ENCODE results near the gene CTNNBIP1.

CTNNBIP1 gene

DNA sequence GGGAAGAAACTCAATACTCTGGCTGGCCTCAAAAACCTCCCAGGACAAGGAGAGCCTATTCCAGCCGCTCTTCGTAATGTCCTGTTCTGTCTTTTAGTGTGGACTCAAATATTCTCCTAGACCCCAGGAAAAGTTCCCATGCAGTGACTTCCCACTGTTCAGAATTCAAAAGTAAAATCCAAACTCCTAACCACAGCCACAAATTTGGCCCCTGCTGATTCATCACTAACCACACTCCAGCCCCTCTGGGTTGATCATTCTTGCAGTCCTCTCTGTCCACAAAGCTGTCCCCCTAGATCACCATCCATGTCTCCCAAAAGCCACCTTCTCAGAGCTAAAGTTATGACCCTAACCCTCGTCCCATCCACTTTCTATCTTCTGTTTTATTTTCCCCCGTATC lies 5.1 kb downstream of the CTNNBIP1 start:
- Histone ChIP-seq H3K9ac (ENCODE audit: low read depth in 1 of 2, low read length in 2 of 2) (no peak overlapping the region), H3K4me1 (ENCODE audit: control insufficient read depth in 2 of 2, insufficient read depth in 2 of 2, low read length in 2 of 2) (peaks cover 28% of the 10 kb centered on the region in 2 donors), H3K27me3 (ENCODE audit: control insufficient read depth in 2 of 2, insufficient read depth in 2 of 2, low read length in 2 of 2) (no peaks in the 10 kb centered on the region), H3K9me3 (ENCODE audit: control insufficient read depth in 2 of 2, low read length in 2 of 2) (no peaks in the 10 kb centered on the region), H3K36me3 (ENCODE audit: control insufficient read depth in 2 of 2, insufficient read depth in 2 of 2, low read length in 2 of 2) (no peaks in the 10 kb centered on the region), H3K4me3 (ENCODE audit: low read length in 2 of 2) (no peak overlapping the region), H3K27ac (ENCODE audit: low read depth in 2 of 2, low read length in 2 of 2) (no peak overlapping the region)

DNA sequence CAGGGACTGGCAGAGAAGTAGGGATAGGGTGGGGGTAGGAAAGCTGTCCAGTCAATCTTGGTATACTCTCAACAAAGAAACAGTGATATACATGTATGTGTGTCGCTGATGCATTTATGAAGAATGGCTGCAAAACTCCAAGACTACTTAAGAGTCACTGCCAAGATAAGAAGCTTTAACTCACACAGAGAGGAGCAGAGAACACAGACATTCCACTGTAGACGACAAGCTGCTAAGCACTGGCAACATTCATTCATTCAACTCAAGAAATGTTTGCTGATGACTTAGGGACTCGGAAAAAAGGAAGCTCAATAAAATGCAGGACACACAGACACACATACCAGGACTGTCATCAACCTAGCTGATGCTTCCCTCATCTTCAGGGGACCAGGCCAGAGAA lies 5.5 kb downstream of the CTNNBIP1 start:
- H3K9ac ChIP-seq (ENCODE audit: low read depth in 1 of 2, low read length in 2 of 2), result no peak overlapping the region
- H3K4me1 ChIP-seq (ENCODE audit: control insufficient read depth in 2 of 2, insufficient read depth in 2 of 2, low read length in 2 of 2), result peaks cover 29 to 30% of the 10 kb centered on the region in 2 donors
- H3K27ac ChIP-seq (ENCODE audit: low read depth in 2 of 2, low read length in 2 of 2), result no peak overlapping the region
- H3K27me3 ChIP-seq (ENCODE audit: control insufficient read depth in 2 of 2, insufficient read depth in 2 of 2, low read length in 2 of 2), result no peaks in the 10 kb centered on the region
- no peaks in the 10 kb centered on the region for H3K9me3 ChIP-seq (ENCODE audit: control insufficient read depth in 2 of 2, low read length in 2 of 2)
- no peaks in the 10 kb centered on the region for H3K36me3 ChIP-seq (ENCODE audit: control insufficient read depth in 2 of 2, insufficient read depth in 2 of 2, low read length in 2 of 2)
- no peak overlapping the region for H3K4me3 ChIP-seq (ENCODE audit: low read length in 2 of 2)

DNA sequence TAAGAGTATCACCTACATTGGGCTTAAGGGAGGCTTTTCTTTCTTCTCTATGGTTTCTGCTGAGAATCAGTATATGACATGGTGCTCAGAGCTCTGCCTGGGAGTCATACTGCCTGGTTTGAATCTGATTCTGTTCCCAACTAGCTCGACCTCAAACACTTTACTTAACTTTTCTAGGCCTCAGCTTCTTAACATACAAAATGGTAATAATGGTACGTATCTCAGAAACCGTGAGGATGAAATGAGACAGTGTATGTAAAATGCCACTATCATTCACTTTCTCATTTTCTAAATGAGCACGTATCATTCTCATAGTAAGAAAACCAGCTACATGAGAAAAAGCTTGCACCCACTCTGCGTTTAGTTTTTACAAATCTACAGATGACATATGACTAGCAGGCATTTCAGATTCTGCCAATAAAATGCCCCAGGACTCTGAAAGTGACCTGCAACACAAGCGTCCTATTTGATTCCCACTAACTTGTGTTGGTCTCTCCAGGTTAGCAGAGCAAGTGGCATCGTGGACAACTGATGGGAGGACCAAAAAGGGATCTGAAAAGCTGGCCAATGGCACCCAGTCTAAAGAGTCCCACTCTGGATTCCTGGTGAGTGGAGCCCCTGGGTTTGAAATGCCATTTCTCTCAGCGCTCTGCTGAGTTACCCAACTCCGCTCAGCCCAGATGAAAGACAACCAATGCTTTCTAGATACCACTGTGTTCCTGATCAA lies 6.1 kb downstream of the CTNNBIP1 start:
- H3K9me3 ChIP-seq (ENCODE audit: control insufficient read depth in 2 of 2, low read length in 2 of 2), result no peaks in the 10 kb centered on the region
- no peak overlapping the region for H3K9ac ChIP-seq (ENCODE audit: low read depth in 1 of 2, low read length in 2 of 2)
- H3K4me3 ChIP-seq (ENCODE audit: low read length in 2 of 2), result no peak overlapping the region
- H3K36me3 ChIP-seq (ENCODE audit: control insufficient read depth in 2 of 2, insufficient read depth in 2 of 2, low read length in 2 of 2), result no peaks in the 10 kb centered on the region
- no peaks in the 10 kb centered on the region for H3K27me3 ChIP-seq (ENCODE audit: control insufficient read depth in 2 of 2, insufficient read depth in 2 of 2, low read length in 2 of 2)
- no peak overlapping the region for H3K27ac ChIP-seq (ENCODE audit: low read depth in 2 of 2, low read length in 2 of 2)
- H3K4me1 ChIP-seq (ENCODE audit: control insufficient read depth in 2 of 2, insufficient read depth in 2 of 2, low read length in 2 of 2), result peaks cover 24% of the 10 kb centered on the region in 2 donors

DNA sequence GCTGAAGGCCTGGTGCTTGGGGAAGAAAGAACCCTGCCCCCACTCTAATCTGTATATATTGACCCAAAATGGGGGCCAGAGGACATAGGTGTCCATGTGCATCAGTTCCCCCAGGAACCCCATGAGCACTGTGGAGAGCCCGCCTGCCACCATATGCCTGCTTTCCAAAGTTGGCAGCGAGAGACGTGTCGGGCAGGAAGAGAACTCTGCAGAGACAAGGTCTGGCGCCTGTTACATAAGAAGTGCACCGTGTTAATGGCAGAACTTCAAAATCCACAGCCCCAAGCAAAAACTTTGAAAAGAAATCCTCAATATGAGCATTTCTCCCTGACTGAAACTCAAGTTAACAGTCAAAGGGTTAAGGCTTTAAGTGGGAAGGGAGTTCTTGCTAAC lies 8.0 kb downstream of the CTNNBIP1 start:
- H3K4me1 ChIP-seq (ENCODE audit: control insufficient read depth in 2 of 2, insufficient read depth in 2 of 2, low read length in 2 of 2), result peaks cover 20 to 21% of the 10 kb centered on the region in 2 donors
- no peaks in the 10 kb centered on the region for H3K36me3 ChIP-seq (ENCODE audit: control insufficient read depth in 2 of 2, insufficient read depth in 2 of 2, low read length in 2 of 2)
- H3K4me3 ChIP-seq (ENCODE audit: low read length in 2 of 2), result no peak overlapping the region
- H3K9me3 ChIP-seq (ENCODE audit: control insufficient read depth in 2 of 2, low read length in 2 of 2), result no peaks in the 10 kb centered on the region
- no peak overlapping the region for H3K27ac ChIP-seq (ENCODE audit: low read depth in 2 of 2, low read length in 2 of 2)
- H3K27me3 ChIP-seq (ENCODE audit: control insufficient read depth in 2 of 2, insufficient read depth in 2 of 2, low read length in 2 of 2), result no peaks in the 10 kb centered on the region
- H3K9ac ChIP-seq (ENCODE audit: low read depth in 1 of 2, low read length in 2 of 2), result peak overlapping the region in 1 of 2 donors; percentile 18

DNA sequence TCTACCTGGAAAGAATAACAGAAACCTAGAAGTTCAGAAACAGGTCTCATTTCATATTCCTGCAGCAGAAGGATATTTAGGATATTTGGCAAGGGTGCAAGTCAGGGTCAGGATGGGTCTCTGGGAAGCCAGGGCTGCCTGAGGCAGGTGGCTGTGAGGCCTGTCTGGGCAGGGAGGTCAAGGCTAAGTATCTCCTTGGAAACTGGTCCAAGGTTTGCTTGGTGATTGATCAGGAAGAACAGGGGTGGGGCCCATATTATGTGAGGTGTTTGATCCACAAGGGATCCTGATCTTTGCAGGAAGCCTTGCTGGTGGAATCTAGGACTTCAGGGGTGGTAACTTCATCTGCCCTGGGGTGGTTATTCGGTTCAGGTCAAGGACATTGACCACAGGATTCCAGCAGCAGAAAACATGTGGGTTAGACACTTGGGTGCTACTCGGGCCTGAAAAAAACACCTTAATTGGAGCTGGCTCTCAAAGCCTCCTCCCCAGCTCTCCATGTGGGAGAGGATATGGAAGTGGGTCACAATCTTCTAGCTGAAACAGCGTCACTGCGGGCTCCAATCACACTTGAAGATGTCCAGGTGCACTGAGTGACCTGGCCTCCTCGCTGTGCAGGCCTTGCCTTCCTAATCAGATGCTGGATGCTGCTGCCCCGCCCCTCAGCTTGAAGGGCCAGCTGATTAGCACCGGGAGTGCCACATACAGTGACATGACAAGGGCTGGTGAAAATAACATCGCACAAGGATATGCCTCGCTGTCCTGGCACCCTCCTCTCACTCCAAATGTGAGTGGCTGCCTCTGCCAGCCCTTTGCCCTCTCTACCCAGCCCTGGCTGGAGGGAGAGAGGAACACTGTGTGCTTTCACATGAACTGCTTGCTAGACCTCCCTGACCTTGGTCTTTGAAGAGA lies 8.7 kb downstream of the CTNNBIP1 start:
- Histone ChIP-seq H3K27ac (ENCODE audit: low read depth in 2 of 2, low read length in 2 of 2) (peak overlapping the region; percentile 71 to 74), H3K4me3 (ENCODE audit: low read length in 2 of 2) (no peak overlapping the region), H3K27me3 (ENCODE audit: control insufficient read depth in 2 of 2, insufficient read depth in 2 of 2, low read length in 2 of 2) (no peaks in the 10 kb centered on the region), H3K4me1 (ENCODE audit: control insufficient read depth in 2 of 2, insufficient read depth in 2 of 2, low read length in 2 of 2) (peaks cover 20 to 21% of the 10 kb centered on the region in 2 donors), H3K9me3 (ENCODE audit: control insufficient read depth in 2 of 2, low read length in 2 of 2) (no peaks in the 10 kb centered on the region), H3K36me3 (ENCODE audit: control insufficient read depth in 2 of 2, insufficient read depth in 2 of 2, low read length in 2 of 2) (no peaks in the 10 kb centered on the region), H3K9ac (ENCODE audit: low read depth in 1 of 2, low read length in 2 of 2) (peak overlapping the region in 1 of 2 donors; percentile 68)

DNA sequence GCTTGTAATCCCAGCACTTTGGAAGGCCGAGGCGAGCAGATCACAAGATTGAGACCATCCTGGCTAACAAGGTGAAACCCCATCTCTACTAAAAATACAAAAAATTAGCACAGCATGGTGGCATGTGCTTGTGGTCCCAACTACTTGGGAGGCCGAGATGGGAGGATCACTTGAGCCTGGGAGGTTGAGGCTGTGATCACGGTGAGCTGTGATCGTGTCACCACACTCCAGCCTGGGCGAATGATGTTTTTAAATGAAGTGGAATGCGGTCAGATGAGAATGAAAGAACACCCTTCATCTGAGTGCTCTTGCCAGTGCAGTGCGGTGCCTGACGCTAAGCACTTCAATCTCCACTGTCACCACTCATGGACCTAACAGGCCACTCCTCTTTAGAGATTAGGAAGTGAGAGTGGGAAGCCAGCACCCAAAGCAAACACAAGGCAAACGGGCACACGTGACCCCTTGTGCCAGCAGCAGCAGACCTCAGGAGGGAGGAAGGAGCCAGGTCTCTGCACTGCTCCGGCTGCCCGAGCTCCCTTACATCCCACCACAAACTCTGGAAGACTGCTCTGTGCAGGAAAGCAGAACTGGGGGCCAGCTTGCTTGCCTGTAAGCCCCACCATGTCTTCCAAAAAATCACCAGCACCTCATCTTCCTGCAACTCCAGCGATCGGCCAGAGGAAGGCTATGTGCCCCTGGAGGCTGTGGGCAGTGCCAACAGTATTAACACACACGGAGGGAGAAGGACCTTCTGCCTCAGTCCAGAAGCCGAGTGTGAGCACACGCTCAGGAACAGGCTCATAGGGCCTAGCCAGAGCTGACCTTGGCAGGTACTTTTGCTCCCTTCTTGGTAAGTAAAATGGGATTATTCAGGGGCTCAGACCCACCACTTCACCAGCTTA lies 9.7 kb downstream of the CTNNBIP1 start:
- Histone ChIP-seq H3K9me3 (ENCODE audit: control insufficient read depth in 2 of 2, low read length in 2 of 2) (no peaks in the 10 kb centered on the region), H3K9ac (ENCODE audit: low read depth in 1 of 2, low read length in 2 of 2) (peak overlapping the region; percentile 54 to 68), H3K36me3 (ENCODE audit: control insufficient read depth in 2 of 2, insufficient read depth in 2 of 2, low read length in 2 of 2) (no peaks in the 10 kb centered on the region), H3K4me1 (ENCODE audit: control insufficient read depth in 2 of 2, insufficient read depth in 2 of 2, low read length in 2 of 2) (peaks cover 20 to 21% of the 10 kb centered on the region in 2 donors), H3K27me3 (ENCODE audit: control insufficient read depth in 2 of 2, insufficient read depth in 2 of 2, low read length in 2 of 2) (no peaks in the 10 kb centered on the region), H3K27ac (ENCODE audit: low read depth in 2 of 2, low read length in 2 of 2) (peak overlapping the region; percentile 71 to 74), H3K4me3 (ENCODE audit: low read length in 2 of 2) (peak overlapping the region; percentile 48 to 50)

DNA sequence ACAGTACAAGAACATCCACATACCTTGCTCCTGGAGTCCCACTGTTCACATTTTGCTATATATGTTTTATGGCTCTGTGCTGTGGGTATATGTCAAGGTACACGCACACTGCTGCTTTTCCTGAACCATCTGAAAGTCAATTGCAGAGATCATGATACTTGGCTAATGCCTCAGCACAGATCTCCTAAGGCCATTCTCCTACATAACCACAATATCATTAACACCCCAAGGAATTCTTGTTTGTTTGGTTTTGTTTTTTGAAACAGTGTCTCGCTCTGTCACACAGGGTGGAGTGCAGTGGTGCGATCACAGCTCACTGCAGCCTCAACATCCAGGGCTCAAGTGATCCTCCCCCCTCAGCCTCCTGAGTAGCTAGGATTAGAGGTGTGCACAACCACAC lies 16.0 kb downstream of the CTNNBIP1 start:
- Histone ChIP-seq H3K4me3 (ENCODE audit: low read length in 2 of 2) (no peak overlapping the region), H3K4me1 (ENCODE audit: control insufficient read depth in 2 of 2, insufficient read depth in 2 of 2, low read length in 2 of 2) (peaks cover 2 to 5% of the 10 kb centered on the region in 2 donors), H3K27me3 (ENCODE audit: control insufficient read depth in 2 of 2, insufficient read depth in 2 of 2, low read length in 2 of 2) (no peaks in the 10 kb centered on the region), H3K27ac (ENCODE audit: low read depth in 2 of 2, low read length in 2 of 2) (peak overlapping the region in 1 of 2 donors; percentile 2), H3K9me3 (ENCODE audit: control insufficient read depth in 2 of 2, low read length in 2 of 2) (no peaks in the 10 kb centered on the region), H3K36me3 (ENCODE audit: control insufficient read depth in 2 of 2, insufficient read depth in 2 of 2, low read length in 2 of 2) (peaks cover 0 to 4% of the 10 kb centered on the region in 2 donors), H3K9ac (ENCODE audit: low read depth in 1 of 2, low read length in 2 of 2) (no peak overlapping the region)

DNA sequence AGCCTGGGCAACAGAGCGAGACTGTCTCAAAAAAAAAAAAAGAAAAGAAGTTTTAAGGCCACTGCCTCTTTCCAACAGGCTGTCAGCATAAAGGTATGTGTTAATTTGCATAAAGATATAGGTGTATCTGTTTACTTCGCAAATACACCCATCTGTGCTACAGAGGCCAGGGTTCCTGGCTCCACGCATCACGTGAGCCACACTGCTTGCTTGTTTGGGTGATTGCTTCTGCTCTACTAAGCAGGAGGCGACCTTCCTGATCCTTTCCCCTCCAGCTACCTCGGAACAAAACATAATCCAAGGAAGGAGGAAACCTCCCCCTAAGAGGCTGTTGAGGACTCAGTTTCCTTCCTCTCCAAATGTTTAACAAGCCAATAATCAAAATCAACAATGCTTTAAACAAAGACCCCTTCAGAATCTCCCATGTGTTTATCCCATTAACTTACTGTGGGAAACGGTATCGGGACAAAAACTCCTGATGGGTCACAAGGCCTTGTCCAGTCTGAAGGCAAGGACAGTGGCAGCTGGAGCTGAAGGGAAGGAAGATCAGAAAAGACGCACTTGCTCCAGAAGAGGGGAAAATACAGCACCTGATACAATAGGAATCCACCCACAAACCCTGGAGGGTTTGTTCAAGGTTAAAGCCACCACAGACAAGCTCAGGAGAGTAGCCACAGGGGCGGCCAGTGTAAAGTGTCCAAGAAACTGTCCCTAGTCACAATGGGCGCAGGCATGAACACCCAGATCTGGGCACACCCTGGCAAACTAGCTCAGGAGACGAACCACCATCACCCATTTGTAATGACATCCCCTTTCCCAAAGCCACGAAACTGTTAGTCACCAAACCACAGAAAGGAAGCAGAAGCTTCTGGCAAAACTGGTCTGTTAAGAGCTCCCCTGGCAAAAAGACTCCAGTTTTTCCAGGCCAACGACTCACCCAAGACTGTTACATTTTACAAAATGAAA lies 17.2 kb downstream of the CTNNBIP1 start:
- peaks cover 0 to 4% of the 10 kb centered on the region in 2 donors for H3K36me3 ChIP-seq (ENCODE audit: control insufficient read depth in 2 of 2, insufficient read depth in 2 of 2, low read length in 2 of 2)
- H3K4me1 ChIP-seq (ENCODE audit: control insufficient read depth in 2 of 2, insufficient read depth in 2 of 2, low read length in 2 of 2), result peaks cover 2 to 5% of the 10 kb centered on the region in 2 donors
- peak overlapping the region in 1 of 2 donors; percentile 24 for H3K9ac ChIP-seq (ENCODE audit: low read depth in 1 of 2, low read length in 2 of 2)
- H3K27ac ChIP-seq (ENCODE audit: low read depth in 2 of 2, low read length in 2 of 2), result peak overlapping the region; percentile 2 to 43
- H3K4me3 ChIP-seq (ENCODE audit: low read length in 2 of 2), result no peak overlapping the region
- H3K9me3 ChIP-seq (ENCODE audit: control insufficient read depth in 2 of 2, low read length in 2 of 2), result no peaks in the 10 kb centered on the region
- no peaks in the 10 kb centered on the region for H3K27me3 ChIP-seq (ENCODE audit: control insufficient read depth in 2 of 2, insufficient read depth in 2 of 2, low read length in 2 of 2)

DNA sequence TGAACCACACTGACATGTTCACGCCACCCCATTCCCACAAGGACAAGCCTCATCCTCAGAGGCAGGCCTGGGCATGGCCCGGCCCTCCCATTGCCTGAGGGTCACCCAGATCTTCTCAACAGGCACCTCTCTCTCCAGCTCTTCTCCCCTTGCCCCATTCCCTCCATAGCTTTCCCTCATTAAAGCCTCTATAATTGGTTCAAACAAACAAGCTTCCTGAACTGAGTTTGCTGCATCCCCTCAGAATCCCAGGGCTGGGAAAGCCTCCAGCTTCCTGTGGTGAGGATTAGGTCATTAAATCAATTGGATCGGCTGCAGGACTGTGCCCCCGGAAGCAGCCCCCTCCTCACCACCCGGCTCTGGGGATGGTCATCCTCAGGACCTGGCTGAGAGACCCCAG lies 18.9 kb downstream of the CTNNBIP1 start:
- Histone ChIP-seq H3K9ac (ENCODE audit: low read depth in 1 of 2, low read length in 2 of 2) (no peak overlapping the region), H3K4me3 (ENCODE audit: low read length in 2 of 2) (no peak overlapping the region), H3K27ac (ENCODE audit: low read depth in 2 of 2, low read length in 2 of 2) (no peak overlapping the region), H3K36me3 (ENCODE audit: control insufficient read depth in 2 of 2, insufficient read depth in 2 of 2, low read length in 2 of 2) (peaks cover 0 to 4% of the 10 kb centered on the region in 2 donors), H3K27me3 (ENCODE audit: control insufficient read depth in 2 of 2, insufficient read depth in 2 of 2, low read length in 2 of 2) (no peaks in the 10 kb centered on the region), H3K4me1 (ENCODE audit: control insufficient read depth in 2 of 2, insufficient read depth in 2 of 2, low read length in 2 of 2) (peaks cover 2 to 5% of the 10 kb centered on the region in 2 donors), H3K9me3 (ENCODE audit: control insufficient read depth in 2 of 2, low read length in 2 of 2) (no peaks in the 10 kb centered on the region)
